GM18868 (cell line): Measurements from ENCODE around the gene GPR148.

Source experiments
- ATAC-seq: cut with Tn5 transposase; IDR thresholded peaks from one replicate; pipeline ENCODE4 v1.9.1; 2021; ENCODE audit warnings: mild to moderate bottlenecking, moderate library complexity; ENCODE audit not compliant: unreplicated experiment

GPR148 gene

GRCh38 chr2:130749078-130749477 is 20.2 kb downstream of the GPR148 start:
- ATAC-seq: no peak

- no peak for ATAC-seq
Measured at GRCh38 chr2:130749641-130750040, 20.8 kb downstream of the GPR148 start.

- no peak for ATAC-seq
Measured at GRCh38 chr2:130754811-130755210, 25.9 kb downstream of the GPR148 start.

- ATAC-seq: peak; percentile 26
Measured at GRCh38 chr2:130755256-130756052, 26.6 kb downstream of the GPR148 start, which contains the start of gene AMER3. TSS of gene AMER3 (plus strand) at chr2:130755540. CDS start at chr2:130762073, 6,533 bp downstream.

GRCh38 chr2:130756053-130756873 is 27.4 kb downstream of the GPR148 start:
- peak; percentile 66 for ATAC-seq

- no peak for ATAC-seq
Measured at GRCh38 chr2:130756874-130757668, 28.2 kb downstream of the GPR148 start.

GRCh38 chr2:130759906-130760753 is 31.3 kb downstream of the GPR148 start:
- ATAC-seq: no peak

- no peak for ATAC-seq
Measured at GRCh38 chr2:130760754-130761751, 32.2 kb downstream of the GPR148 start.

GRCh38 chr2:130762031-130762909 is 33.4 kb downstream of the GPR148 start:
- ATAC-seq: no peak

- ATAC-seq: no peak
Measured at GRCh38 chr2:130762910-130763385, 34.1 kb downstream of the GPR148 start.

GRCh38 chr2:130763405-130763804 is 34.5 kb downstream of the GPR148 start:
- no peak for ATAC-seq

- no peak for ATAC-seq
Measured at GRCh38 chr2:130764035-130764820, 35.4 kb downstream of the GPR148 start.

GRCh38 chr2:130764821-130765115 is 35.9 kb downstream of the GPR148 start:
- no peak for ATAC-seq

- no peak for ATAC-seq
Measured at GRCh38 chr2:130765464-130765863, 36.6 kb downstream of the GPR148 start.

- no peak for ATAC-seq
Measured at GRCh38 chr2:130766037-130766436, 37.2 kb downstream of the GPR148 start.

- ATAC-seq: no peak
Measured at GRCh38 chr2:130766711-130767407, 38.0 kb downstream of the GPR148 start.

GRCh38 chr2:130767408-130767775 is 38.5 kb downstream of the GPR148 start:
- no peak for ATAC-seq
